OCI-LY7 (cell line): ENCODE results near the gene REPIN1. TPM values are rescaled to one million over a fixed set of nuclear protein-coding genes. Genes with fewer than 3 reads are reported as not detected.

Source experiments
- BruUV-seq: library from RNA; stranded (reverse); fragments of 400-500 nt; replicated peaks from 2 replicates; lab custom pipeline; 2021; lab: Mats Ljungman, UMichigan
- CTCF ChIA-PET: fragments of 300-600 bp; sonication (Branson Sonifier 250); formaldehyde crosslinking; loops from one replicate; lab custom pipeline; 2022; ENCODE audit warnings: antibody characterized with exemption; ENCODE audit not compliant: unreplicated experiment; lab: Charles Lee
- POLR2A ChIA-PET: fragments of 300-600 bp; sonication (Branson Sonifier 250); formaldehyde crosslinking; loops from one replicate; lab custom pipeline; 2022; ENCODE audit warnings: antibody characterized with exemption; lab: Charles Lee
- DNase-seq: peaks from one replicate; pipeline ENCODE4 v3.0.0-alpha.2; 2015; ENCODE audit warnings: low spot score
- H2AFZ ChIP-seq: fragments of 200-600 bp; sonication (generic), shearing (Covaris generic); 2 replicates; pipeline ENCODE4 v1.6.1; 2014; ENCODE audit warnings: mild to moderate bottlenecking, antibody characterized with exemption, low read length, moderate library complexity
- H3K27ac ChIP-seq: fragments of 200-600 bp; sonication (generic); 2 replicates; pipeline ENCODE4 v1.5.1; 2014; ENCODE audit warnings: mixed run types, low read depth, mild to moderate bottlenecking, moderate library complexity, low read length, inconsistent platforms; ENCODE audit not compliant: poor library complexity, severe bottlenecking
- H3K36me3 ChIP-seq: fragments of 200-600 bp; sonication (generic); 2 replicates; pipeline ENCODE4 v1.6.1; 2014; ENCODE audit warnings: mild to moderate bottlenecking, antibody characterized with exemption, low read length, moderate library complexity, mixed read lengths; ENCODE audit not compliant: insufficient read depth
- H3K4me1 ChIP-seq: fragments of 200-600 bp; sonication (generic); 2 replicates; pipeline ENCODE4 v1.5.1; 2014; ENCODE audit warnings: mild to moderate bottlenecking, low read length; ENCODE audit not compliant: insufficient read depth, poor library complexity, severe bottlenecking
- H3K4me2 ChIP-seq: fragments of 200-600 bp; sonication (generic); 2 replicates; pipeline ENCODE4 v1.6.1; 2014; ENCODE audit warnings: mild to moderate bottlenecking, low read length
- H3K4me3 ChIP-seq: fragments of 200-600 bp; sonication (generic); 2 replicates; pipeline ENCODE4 v1.5.1; 2014; ENCODE audit warnings: mild to moderate bottlenecking, low read depth, low read length; ENCODE audit not compliant: poor library complexity, severe bottlenecking
- H3K79me2 ChIP-seq: fragments of 200-600 bp; sonication (generic); 2 replicates; pipeline ENCODE4 v1.6.1; 2016; ENCODE audit warnings: low read depth, mild to moderate bottlenecking, low read length, moderate library complexity, mixed read lengths; ENCODE audit not compliant: insufficient read depth
- H3K9me2 ChIP-seq: fragments of 200-600 bp; sonication (generic); 2 replicates; pipeline ENCODE4 v1.6.1; 2016; ENCODE audit warnings: mild to moderate bottlenecking, low read length, mixed read lengths; ENCODE audit not compliant: insufficient read depth
- H3K9me3 ChIP-seq: fragments of 200-600 bp; sonication (generic); 2 replicates; pipeline ENCODE4 v1.6.1; 2014; ENCODE audit warnings: mild to moderate bottlenecking, mixed run types, low read length, mixed read lengths
- H4K20me1 ChIP-seq: fragments of 200-600 bp; sonication (generic); 2 replicates; pipeline ENCODE4 v1.6.1; 2014; ENCODE audit warnings: mild to moderate bottlenecking, antibody characterized with exemption, low read length, moderate library complexity, mixed read lengths; ENCODE audit not compliant: insufficient read depth
- CTCF ChIP-seq: fragments of 200-600 bp; sonication (generic); conservative IDR thresholded peaks from 2 replicates; pipeline ENCODE4 v1.5.1; 2014; ENCODE audit warnings: mild to moderate bottlenecking, antibody characterized with exemption, low read length, moderate library complexity, mixed read lengths
- EZH2phosphoT487 ChIP-seq: fragments of 200-600 bp; sonication (generic); IDR thresholded peaks from 2 replicates; pipeline ENCODE4 v1.6.1; 2018; ENCODE audit warnings: low read depth, borderline replicate concordance, mild to moderate bottlenecking, mixed run types, antibody characterized with exemption, low read length, moderate library complexity, mixed read lengths
- intact Hi-C: fragments of 100-400 bp; cut with micrococcal nuclease; formaldehyde crosslinking; loops from one replicate; pipeline ENCODE4 v1.10.0; 2022; ENCODE audit not compliant: unreplicated experiment
- total RNA-seq, 2 experiments: library from RNA; depleted of rRNA in 1 of 2; stranded (reverse); fragments of >200 nt in 1 of 2; shearing (Covaris generic) in 1 of 2; gene quantifications; 2 replicates each; pipeline ENCODE4 v1.2.3, GENCODE V29; 2014 to 2022

The REPIN1 gene
- total RNA-seq, 2 experiments from 2014 or later = 19.0 to 46.2 TPM

DNA sequence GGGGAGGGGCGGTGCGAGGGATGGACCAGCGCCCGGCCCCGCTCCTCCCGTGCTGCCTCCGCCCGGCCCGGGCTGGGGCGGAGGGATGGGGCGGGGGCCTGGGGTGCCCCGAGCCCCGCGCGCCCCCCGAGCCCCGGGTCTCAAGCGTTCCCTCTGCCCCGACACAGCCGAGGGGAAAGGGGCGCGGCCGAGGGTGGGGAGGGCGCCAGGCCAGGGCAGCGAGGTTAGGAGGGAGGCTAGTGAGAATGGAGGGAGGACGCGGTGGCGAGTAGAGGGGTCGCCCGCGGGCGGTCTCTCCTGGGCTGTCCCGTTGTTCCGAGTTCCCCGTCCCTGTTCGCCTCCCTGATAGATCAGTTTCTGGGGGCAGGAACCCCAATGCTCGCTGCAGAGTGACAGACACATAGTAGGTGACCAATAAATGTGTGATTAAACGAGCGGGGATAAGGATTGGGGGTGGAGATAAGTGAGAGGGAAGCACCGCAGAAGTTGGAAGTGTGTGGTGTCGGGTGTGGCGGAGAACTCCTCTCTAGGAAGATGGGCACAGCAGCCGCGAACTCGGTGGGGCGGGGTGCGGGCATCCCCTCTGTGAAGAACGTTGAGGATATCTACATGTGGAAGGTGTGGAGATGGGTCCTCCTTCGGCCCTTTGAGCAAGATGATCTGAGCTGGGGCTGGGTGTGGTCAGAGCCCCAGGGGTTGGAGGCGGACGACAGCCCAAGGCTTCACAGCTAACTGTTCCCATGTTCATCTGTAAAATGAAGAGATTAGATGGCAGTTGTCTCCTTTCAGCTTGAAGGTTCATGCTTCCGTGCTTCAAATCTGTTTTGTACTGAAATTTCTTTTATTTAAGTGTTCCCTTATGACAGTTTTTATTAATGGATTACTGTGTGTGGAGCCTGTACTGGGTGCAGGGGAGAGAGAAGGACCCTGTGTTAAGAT lies 11.1 kb downstream of the REPIN1 start:
- Histone ChIP-seq H2AFZ (peak overlapping the region; percentile 72), H3K79me2 (no peaks in the 10 kb centered on the region), H4K20me1 (no peaks in the 10 kb centered on the region), H3K36me3 (no peaks in the 10 kb centered on the region), H3K4me3 (peak overlapping the region; percentile 93), H3K9me3 (no peaks in the 10 kb centered on the region), H3K4me1 (peaks cover 70% of the 10 kb centered on the region), H3K9me2 (no peaks in the 10 kb centered on the region), H3K27ac (peak overlapping the region; percentile 15), H3K4me2 (peak overlapping the region; percentile 99)
- TSS peak; percentile 50 for BruUV-seq
- ChIA-PET CTCF (no interaction called here), POLR2A (interaction anchor here (1.0 to 1.8 kb wide), 2 partner anchors 25 to 27 kb away, joined by 4 to 10 read pairs; no protein-coding TSS in a partner anchor)
- DNase-seq = no peak
- intact Hi-C loops = loop anchor here (1.0 to 10.0 kb wide), 3 partner anchors 26 to 595 kb away; partner anchors contain the start of gene KCNH2
- TF ChIP-seq EZH2phosphoT487 (no peak), CTCF (no peak)

- no peak overlapping the region for H2AFZ ChIP-seq
- H3K4me1 ChIP-seq = peaks cover 70% of the 10 kb centered on the region
- no peak overlapping the region for H3K27ac ChIP-seq
- H3K4me3 ChIP-seq = peak overlapping the region; percentile 93
- H4K20me1 ChIP-seq = no peaks in the 10 kb centered on the region
- CTCF ChIA-PET = no interaction called here
- intact Hi-C loops = no loop called here
- no TSS peak for BruUV-seq
- no peaks in the 10 kb centered on the region for H3K79me2 ChIP-seq
- H3K36me3 ChIP-seq = no peaks in the 10 kb centered on the region
- POLR2A ChIA-PET = interaction anchor here (0.7 to 1.8 kb wide), 3 partner anchors 21 to 26 kb away, joined by 3 to 10 read pairs (median 4); no protein-coding TSS in a partner anchor
- no peaks in the 10 kb centered on the region for H3K9me3 ChIP-seq
- DNase-seq = no peak
- H3K4me2 ChIP-seq = peak overlapping the region; percentile 99
- TF ChIP-seq EZH2phosphoT487 (no peak), CTCF (no peak)
- no peaks in the 10 kb centered on the region for H3K9me2 ChIP-seq
These were observed 11.8 kb downstream of the REPIN1 start for GRCh38 chr7:150380463-150380862.
